ENCODE results near the gene INTS7.

The INTS7 gene

DNA sequence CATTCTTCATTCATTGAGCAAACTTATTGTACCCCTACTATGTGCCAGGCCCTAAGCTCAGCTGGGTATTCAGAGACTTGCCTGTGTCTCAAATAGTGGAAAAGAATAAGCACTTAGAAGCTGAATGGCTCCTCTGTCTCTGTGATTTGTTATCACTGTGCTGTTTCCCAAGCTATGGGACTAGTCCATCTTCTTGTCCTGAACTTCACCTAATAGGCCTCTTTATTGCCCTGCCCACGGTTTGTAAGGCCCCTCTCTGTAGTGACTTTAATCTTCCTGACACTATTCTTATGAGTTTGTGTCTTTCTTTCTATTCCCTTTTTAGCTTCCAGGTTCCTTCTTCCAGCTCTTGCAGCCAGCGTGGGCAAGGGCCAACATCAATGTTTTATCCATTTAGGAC, 119.4 kb downstream of the INTS7 start:
- TF ChIP-seq, protein P1, sequence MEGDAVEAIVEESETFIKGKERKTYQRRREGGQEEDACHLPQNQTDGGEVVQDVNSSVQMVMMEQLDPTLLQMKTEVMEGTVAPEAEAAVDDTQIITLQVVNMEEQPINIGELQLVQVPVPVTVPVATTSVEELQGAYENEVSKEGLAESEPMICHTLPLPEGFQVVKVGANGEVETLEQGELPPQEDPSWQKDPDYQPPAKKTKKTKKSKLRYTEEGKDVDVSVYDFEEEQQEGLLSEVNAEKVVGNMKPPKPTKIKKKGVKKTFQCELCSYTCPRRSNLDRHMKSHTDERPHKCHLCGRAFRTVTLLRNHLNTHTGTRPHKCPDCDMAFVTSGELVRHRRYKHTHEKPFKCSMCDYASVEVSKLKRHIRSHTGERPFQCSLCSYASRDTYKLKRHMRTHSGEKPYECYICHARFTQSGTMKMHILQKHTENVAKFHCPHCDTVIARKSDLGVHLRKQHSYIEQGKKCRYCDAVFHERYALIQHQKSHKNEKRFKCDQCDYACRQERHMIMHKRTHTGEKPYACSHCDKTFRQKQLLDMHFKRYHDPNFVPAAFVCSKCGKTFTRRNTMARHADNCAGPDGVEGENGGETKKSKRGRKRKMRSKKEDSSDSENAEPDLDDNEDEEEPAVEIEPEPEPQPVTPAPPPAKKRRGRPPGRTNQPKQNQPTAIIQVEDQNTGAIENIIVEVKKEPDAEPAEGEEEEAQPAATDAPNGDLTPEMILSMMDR (IDR thresholded peaks at IDR 0.05; ENCODE audit: low read depth, low read length, missing control alignments): no peak
- H3K4me3 ChIP-seq (ENCODE audit: low read depth, low read length): no peak overlapping the region
- DNase-seq (ENCODE audit: low read depth): no peak

DNA sequence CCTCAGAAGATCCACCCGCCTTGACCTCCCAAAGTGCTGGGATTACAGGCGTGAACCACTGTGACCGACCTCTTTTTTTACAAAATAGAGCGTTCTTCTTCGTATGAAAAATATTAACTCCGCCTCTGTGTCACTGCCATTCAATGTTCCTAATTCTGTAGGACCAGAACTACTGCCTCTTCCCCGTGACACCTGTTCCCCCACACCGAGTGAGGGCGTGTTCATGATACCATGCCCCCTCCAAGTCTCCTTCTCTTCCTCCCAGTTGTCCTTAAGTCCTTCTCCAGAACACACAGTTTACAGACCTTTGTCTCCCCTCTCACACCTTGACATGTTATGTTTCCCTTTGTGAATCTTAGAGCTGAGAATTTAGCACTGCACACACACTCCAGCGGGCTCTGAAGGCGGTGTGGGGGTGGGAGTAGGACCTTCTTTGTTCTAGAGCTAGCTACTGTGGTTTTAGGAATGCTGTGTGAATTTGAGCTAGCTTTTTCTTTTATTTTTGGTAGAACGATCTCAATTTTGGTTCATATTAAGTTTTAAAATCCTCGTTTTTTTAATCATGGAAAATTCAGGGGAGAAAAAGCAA, 122.4 kb downstream of the INTS7 start:
- no peak for DNase-seq (ENCODE audit: low read depth)
- H3K4me3 ChIP-seq (ENCODE audit: low read depth, low read length): no peak overlapping the region
- TF ChIP-seq, protein P1 (IDR thresholded peaks at IDR 0.05; ENCODE audit: low read depth, low read length, missing control alignments): no peak

DNA sequence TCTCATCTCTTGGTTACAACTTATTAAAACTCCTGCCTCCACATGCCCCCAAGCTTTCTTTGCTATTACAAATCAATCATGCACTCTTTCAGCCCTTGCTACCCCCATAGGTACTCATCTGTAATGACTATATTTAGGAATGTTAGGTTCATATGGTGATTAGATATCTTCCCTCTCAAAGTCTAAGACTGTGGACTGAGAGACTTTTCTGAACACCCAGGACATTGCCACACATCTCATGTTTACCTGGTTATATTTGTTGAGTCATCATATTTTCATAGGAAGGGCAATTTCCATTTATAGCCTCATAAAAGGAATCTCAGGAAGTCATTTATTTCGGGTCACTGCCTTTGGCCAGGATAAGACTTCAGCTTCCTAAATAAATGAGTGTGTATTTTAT, 123.3 kb downstream of the INTS7 start:
- no peak for DNase-seq (ENCODE audit: low read depth)
- TF ChIP-seq, protein P1 (IDR thresholded peaks at IDR 0.05; ENCODE audit: low read depth, low read length, missing control alignments): no peak
- no peak overlapping the region for H3K4me3 ChIP-seq (ENCODE audit: low read depth, low read length)

DNA sequence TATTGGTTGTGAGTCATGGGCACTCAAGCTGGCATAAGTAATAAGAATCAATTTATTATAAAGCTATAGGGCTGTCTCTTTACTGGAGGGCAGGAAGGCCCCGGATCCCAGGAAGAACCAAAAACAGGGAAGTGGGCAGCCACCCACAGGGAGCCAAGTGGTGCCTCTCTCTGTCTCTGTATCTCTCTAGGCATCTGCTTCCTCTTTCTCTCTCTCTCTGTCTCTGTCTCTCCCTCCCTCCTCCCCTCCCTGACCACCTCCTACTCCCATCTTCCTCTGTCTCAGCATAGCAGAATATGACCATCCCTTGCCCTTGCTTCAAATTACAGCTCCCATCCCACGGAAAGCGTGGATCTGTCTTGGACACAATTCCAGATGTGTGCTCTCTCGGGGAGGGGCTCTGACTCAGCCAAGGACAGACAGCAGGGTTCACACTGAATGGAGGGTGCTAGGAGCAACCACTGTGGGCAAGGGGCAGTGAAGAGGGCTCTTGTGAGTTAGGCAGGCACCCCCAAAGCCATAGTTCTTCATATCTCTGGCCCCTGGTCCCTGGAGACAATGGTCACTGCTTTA, 124.4 kb downstream of the INTS7 start:
- H3K4me3 ChIP-seq (ENCODE audit: low read depth, low read length): no peak overlapping the region
- DNase-seq (ENCODE audit: low read depth): no peak
- TF ChIP-seq, protein P1 (IDR thresholded peaks at IDR 0.05; ENCODE audit: low read depth, low read length, missing control alignments): no peak

DNA sequence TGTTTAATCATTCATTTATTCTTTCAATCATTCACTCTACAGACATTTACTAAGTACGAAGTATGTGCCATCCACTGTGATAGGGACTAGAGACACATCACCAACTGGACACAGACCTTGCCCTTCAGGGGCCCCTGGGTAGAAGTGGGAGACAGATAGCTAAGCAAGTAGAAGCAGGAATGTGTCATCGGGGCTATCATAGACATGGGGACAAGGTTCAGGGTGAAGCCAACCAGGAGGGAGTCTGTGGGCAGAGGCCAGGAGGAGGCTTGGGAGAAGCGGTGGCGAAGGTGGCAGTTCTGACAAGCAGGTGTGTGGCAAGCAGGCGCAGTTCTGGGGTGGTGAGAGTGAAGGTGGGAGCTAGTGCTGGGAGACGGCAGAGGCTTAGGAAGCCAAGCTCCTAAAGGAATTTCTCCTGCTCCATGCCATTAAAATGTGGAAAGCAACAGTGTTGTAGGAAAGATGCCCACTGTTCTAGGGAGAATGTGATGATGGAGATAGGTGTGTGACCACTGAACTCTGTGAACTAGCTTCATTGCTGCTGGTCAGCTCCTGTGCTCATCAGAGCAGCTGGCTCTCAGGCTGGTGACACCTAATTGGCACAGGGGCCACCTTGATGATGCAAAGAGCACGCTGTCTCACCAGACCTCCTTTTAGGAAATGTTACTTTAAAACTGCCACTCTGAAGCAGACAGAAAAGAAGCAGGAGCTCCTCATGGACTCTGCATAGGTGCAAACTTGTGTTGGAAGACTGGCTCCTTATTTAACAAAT, 125.1 kb downstream of the INTS7 start:
- TF ChIP-seq, protein P1 (IDR thresholded peaks at IDR 0.05; ENCODE audit: low read depth, low read length, missing control alignments): no peak
- DNase-seq (ENCODE audit: low read depth): no peak
- no peak overlapping the region for H3K4me3 ChIP-seq (ENCODE audit: low read depth, low read length)

DNA sequence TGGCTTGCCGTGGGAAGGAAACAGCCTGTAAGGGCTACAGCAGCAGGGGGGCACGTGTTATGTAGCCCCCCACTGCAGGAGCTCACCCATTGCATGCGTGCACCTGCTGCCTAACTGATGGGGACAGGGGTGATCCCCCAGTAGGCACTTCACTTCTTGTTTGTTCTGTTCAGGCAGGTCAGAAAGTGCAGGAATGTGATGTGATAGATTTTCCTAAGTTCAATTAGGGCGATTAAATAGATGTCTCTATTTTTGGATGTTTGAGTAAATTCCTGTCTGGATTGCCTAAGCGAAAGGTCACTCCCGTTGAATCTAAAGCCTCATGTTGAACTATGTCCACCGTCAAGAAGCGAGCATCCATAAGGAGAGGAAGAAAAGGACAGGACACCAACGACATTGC, 126.0 kb downstream of the INTS7 start:
- H3K4me3 ChIP-seq (ENCODE audit: low read depth, low read length): no peak overlapping the region
- TF ChIP-seq, protein P1 (IDR thresholded peaks at IDR 0.05; ENCODE audit: low read depth, low read length, missing control alignments): no peak
- DNase-seq (ENCODE audit: low read depth): no peak

Measured in GM12864 (cell line).